WTC11 (cell line): ENCODE measurements around the gene CELSR1. TPM values are rescaled to one million over a fixed set of nuclear protein-coding genes. Genes with fewer than 3 reads are reported as not detected.
A peak's percentile ranks its signal among the peaks of the same experiment; 100 is the strongest.

ENCODE experiments used
- ATAC-seq: fragments of 200-7000 bp; cut with Tn5 transposase; 2 replicates; pipeline ENCODE4 v1.10.0; 2021; ENCODE audit warnings: mild to moderate bottlenecking, moderate library complexity
- CTCF ChIA-PET: fragments of 300-600 bp; sonication (Branson Sonifier 250); formaldehyde crosslinking; loops from one replicate; lab custom pipeline; 2021; ENCODE audit warnings: antibody characterized with exemption; lab: Charles Lee
- POLR2A ChIA-PET: fragments of 350-600 bp; sonication (Branson Sonifier 250); formaldehyde crosslinking; loops from one replicate; lab custom pipeline; 2021; ENCODE audit warnings: antibody characterized with exemption; lab: Charles Lee
- DNase-seq: peaks from one replicate; pipeline ENCODE4 v3.0.0; 2021; ENCODE audit warnings: low spot score
- H3K27ac Mint-ChIP-seq: 2 replicates; pipeline ENCODE4 v1.8.0; 2021; ENCODE audit warnings: mixed read lengths
- H3K27me3 Mint-ChIP-seq: 2 replicates; pipeline ENCODE4 v1.8.0; 2021; ENCODE audit warnings: low read depth, mild to moderate bottlenecking, moderate library complexity, mixed read lengths
- H3K36me3 Mint-ChIP-seq: 2 replicates; pipeline ENCODE4 v1.8.0; 2021; ENCODE audit warnings: mixed read lengths
- H3K4me1 Mint-ChIP-seq: 2 replicates; pipeline ENCODE4 v1.8.0; 2022; ENCODE audit warnings: mixed read lengths
- H3K4me3 Mint-ChIP-seq: 2 replicates; pipeline ENCODE4 v1.8.0; 2021; ENCODE audit warnings: mild to moderate bottlenecking, moderate library complexity, mixed read lengths
- H3K9me3 Mint-ChIP-seq: 2 replicates; pipeline ENCODE4 v1.8.0; 2021; ENCODE audit warnings: mixed read lengths
- CBFB ChIP-seq: sonication (generic); formaldehyde crosslinking; IDR thresholded peaks from 2 replicates; pipeline ENCODE4 v1.8.1; 2022; ENCODE audit warnings: mild to moderate bottlenecking, low read depth, missing genetic modification reagents
- CREB1 ChIP-seq: sonication (generic); formaldehyde crosslinking; IDR thresholded peaks from 2 replicates; pipeline ENCODE4 v1.8.0; 2023; ENCODE audit warnings: mild to moderate bottlenecking, missing genetic modification reagents
- GABPB1 ChIP-seq: sonication (generic); formaldehyde crosslinking; IDR thresholded peaks from 2 replicates; pipeline ENCODE4 v1.8.1; 2023; ENCODE audit warnings: mild to moderate bottlenecking, missing genetic modification reagents
- GTF2I ChIP-seq: fragments of 250-450 bp; sonication (Bioruptor Pico); conservative IDR thresholded peaks from 2 replicates; pipeline ENCODE4 v1.4.0; 2021; ENCODE audit warnings: mild to moderate bottlenecking
- KAT7 ChIP-seq: sonication (generic); formaldehyde crosslinking; IDR thresholded peaks from 2 replicates; pipeline ENCODE4 v1.8.1; 2023; ENCODE audit warnings: missing genetic modification reagents, mild to moderate bottlenecking, borderline replicate concordance
- NFYB ChIP-seq: sonication (generic); formaldehyde crosslinking; conservative IDR thresholded peaks from 2 replicates; pipeline ENCODE4 v1.8.0; 2022; ENCODE audit warnings: low read depth, missing genetic modification reagents
- NR1H2 ChIP-seq: sonication (generic); formaldehyde crosslinking; IDR thresholded peaks from 2 replicates; pipeline ENCODE4 v1.9.0; 2021; ENCODE audit warnings: mild to moderate bottlenecking, moderate library complexity, missing genetic modification reagents
- NR2C2 ChIP-seq: sonication (generic); formaldehyde crosslinking; IDR thresholded peaks from 2 replicates; pipeline ENCODE4 v1.8.0; 2022; ENCODE audit warnings: mild to moderate bottlenecking, missing genetic modification reagents
- OVOL2 ChIP-seq: fragments of 250-450 bp; sonication (Bioruptor Pico); IDR thresholded peaks from 2 replicates; pipeline ENCODE4 v1.9.0; 2021; ENCODE audit warnings: mild to moderate bottlenecking, borderline replicate concordance
- PRRX2 ChIP-seq: fragments of 250-450 bp; sonication (Bioruptor Pico); IDR thresholded peaks from 2 replicates; pipeline ENCODE4 v1.8.0; 2021; ENCODE audit warnings: mild to moderate bottlenecking
- SMAD3 ChIP-seq: sonication (generic); formaldehyde crosslinking; IDR thresholded peaks from 2 replicates; pipeline ENCODE4 v1.8.0; 2022; ENCODE audit warnings: missing genetic modification reagents, mild to moderate bottlenecking, borderline replicate concordance
- TEAD4 ChIP-seq: sonication (generic); formaldehyde crosslinking; IDR thresholded peaks from 2 replicates; pipeline ENCODE4 v1.8.0; 2022; ENCODE audit warnings: mild to moderate bottlenecking, missing genetic modification reagents
- ZNF121 ChIP-seq: sonication (generic); formaldehyde crosslinking; IDR thresholded peaks from 2 replicates; pipeline ENCODE4 v1.8.0; 2023; ENCODE audit warnings: missing genetic modification reagents
- ZNF138 ChIP-seq: sonication (generic); formaldehyde crosslinking; conservative IDR thresholded peaks from 2 replicates; pipeline ENCODE4 v1.8.1; 2022; ENCODE audit warnings: mild to moderate bottlenecking, moderate library complexity, missing genetic modification reagents
- ZNF396 ChIP-seq: fragments of 250-450 bp; sonication (Bioruptor Pico); IDR thresholded peaks from 2 replicates; pipeline ENCODE4 v1.8.0; 2021; ENCODE audit warnings: mild to moderate bottlenecking, moderate library complexity, borderline replicate concordance
- total RNA-seq: library from RNA; stranded (reverse); gene quantifications from 3 replicates; pipeline ENCODE4 v1.2.3, GENCODE V29; 2021
- TF ChIP-seq, protein P1 (sequence below): sonication (generic); formaldehyde crosslinking; IDR thresholded peaks from 2 replicates; pipeline ENCODE4 v1.8.1; 2022; ENCODE audit warnings: mild to moderate bottlenecking, missing genetic modification reagents, moderate library complexity, borderline replicate concordance
- TF ChIP-seq, protein P2 (sequence below): fragments of 250-450 bp; sonication (Bioruptor Pico); IDR thresholded peaks from 2 replicates; pipeline ENCODE4 v2.1.2; 2022; ENCODE audit warnings: mild to moderate bottlenecking, moderate library complexity
- TF ChIP-seq, protein P3 (sequence below): sonication (generic); formaldehyde crosslinking; IDR thresholded peaks from 2 replicates; pipeline ENCODE4 v1.8.0; 2022; ENCODE audit warnings: mild to moderate bottlenecking, missing genetic modification reagents
- TF ChIP-seq, protein P4 (sequence below): sonication (generic); formaldehyde crosslinking; IDR thresholded peaks from 2 replicates; pipeline ENCODE4 v1.8.1; 2022; ENCODE audit warnings: mild to moderate bottlenecking, moderate library complexity, missing genetic modification reagents
- TF ChIP-seq, protein P5 (sequence below): sonication (generic); formaldehyde crosslinking; IDR thresholded peaks from 2 replicates; pipeline ENCODE4 v1.8.0; 2022; ENCODE audit warnings: mild to moderate bottlenecking, missing genetic modification reagents
- TF ChIP-seq, protein P6 (sequence below): sonication (generic); formaldehyde crosslinking; IDR thresholded peaks from 2 replicates; pipeline ENCODE4 v1.8.0; 2023; ENCODE audit warnings: mild to moderate bottlenecking, missing genetic modification reagents
- TF ChIP-seq, protein P7 (sequence below): sonication (generic); formaldehyde crosslinking; IDR thresholded peaks from 2 replicates; pipeline ENCODE4 v1.8.1; 2022; ENCODE audit warnings: low read depth, mild to moderate bottlenecking, moderate library complexity, missing genetic modification reagents, borderline replicate concordance

Gene CELSR1
- total RNA-seq, 1 experiment from 2014 or later = 16.8 TPM

DNA sequence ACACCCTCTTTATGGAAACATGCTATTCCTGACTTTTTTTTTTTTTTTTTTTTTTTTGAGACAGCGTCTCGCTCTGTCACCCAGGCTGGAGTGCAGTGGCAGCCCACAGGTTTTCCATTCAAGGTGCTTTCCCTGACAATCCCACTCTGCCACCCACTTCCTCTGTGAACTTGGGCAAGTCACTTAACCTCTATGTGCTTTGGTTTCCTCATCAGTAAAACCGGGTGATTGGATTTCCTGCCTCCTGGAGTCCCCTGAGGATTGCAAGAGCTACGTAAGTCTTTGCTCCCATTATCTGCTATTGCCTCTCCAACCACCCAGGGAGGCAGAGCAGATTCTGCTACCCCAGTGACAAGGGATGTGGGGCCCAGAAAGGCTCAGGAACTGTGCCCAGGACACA lies 54.1 kb downstream of the CELSR1 start:
- Mint-ChIP-seq H3K4me3 (no peak overlapping the region), H3K4me1 (peaks cover 33% of the 10 kb centered on the region), H3K36me3 (peaks cover 15% of the 10 kb centered on the region), H3K27me3 (no peaks in the 10 kb centered on the region), H3K27ac (0 out of 2 replicates have a peak overlapping the region, but pooled peaks have one; percentile 27), H3K9me3 (peaks cover 6% of the 10 kb centered on the region)
- ATAC-seq = no peak
- TF ChIP-seq, protein P1, sequence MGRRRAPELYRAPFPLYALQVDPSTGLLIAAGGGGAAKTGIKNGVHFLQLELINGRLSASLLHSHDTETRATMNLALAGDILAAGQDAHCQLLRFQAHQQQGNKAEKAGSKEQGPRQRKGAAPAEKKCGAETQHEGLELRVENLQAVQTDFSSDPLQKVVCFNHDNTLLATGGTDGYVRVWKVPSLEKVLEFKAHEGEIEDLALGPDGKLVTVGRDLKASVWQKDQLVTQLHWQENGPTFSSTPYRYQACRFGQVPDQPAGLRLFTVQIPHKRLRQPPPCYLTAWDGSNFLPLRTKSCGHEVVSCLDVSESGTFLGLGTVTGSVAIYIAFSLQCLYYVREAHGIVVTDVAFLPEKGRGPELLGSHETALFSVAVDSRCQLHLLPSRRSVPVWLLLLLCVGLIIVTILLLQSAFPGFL = no peak
- no peak for TF ChIP-seq PRRX2 (CRISPR knock-in tag)
- TF ChIP-seq TEAD4 (CRISPR knock-in tag) = no peak
- TF ChIP-seq, protein P2, sequence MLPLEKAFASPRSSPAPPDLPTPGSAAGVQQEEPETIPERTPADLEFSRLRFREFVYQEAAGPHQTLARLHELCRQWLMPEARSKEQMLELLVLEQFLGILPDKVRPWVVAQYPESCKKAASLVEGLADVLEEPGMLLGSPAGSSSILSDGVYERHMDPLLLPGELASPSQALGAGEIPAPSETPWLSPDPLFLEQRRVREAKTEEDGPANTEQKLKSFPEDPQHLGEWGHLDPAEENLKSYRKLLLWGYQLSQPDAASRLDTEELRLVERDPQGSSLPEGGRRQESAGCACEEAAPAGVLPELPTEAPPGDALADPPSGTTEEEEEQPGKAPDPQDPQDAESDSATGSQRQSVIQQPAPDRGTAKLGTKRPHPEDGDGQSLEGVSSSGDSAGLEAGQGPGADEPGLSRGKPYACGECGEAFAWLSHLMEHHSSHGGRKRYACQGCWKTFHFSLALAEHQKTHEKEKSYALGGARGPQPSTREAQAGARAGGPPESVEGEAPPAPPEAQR (CRISPR knock-in tag) = no peak
- POLR2A ChIA-PET = no interaction called here
- CTCF ChIA-PET = no interaction called here
- no peak for DNase-seq

DNA sequence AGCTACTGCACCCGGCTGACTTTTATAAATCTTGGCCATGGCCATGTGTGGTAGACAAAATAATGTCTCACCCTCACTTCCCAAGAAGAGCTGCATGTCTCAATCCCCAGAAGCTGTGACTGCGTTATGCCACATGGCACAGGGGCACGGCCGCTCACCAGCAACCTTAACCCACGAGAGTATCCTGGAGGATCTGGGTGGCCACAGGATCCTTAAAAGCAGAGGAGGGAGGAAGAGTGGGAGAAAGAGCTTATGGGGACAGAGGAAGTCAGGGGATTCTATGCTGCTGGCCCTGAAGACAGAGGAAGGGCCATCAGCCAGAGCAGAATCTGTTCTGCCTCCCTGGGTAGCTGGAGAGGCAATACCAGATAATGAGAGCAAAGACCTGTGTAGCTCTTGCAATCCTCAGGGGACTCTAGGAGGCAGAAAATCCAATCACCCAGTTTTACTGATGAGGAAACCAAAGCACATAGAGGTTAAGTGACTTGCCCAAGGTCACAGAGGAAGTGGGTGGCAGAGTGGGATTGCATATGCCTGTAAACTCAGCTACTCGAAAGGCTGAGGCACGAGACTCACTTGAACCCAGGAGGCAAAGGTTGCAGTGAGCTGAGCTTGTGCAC lies 55.3 kb downstream of the CELSR1 start:
- peaks cover 15% of the 10 kb centered on the region for H3K36me3 Mint-ChIP-seq
- TF ChIP-seq, protein P3, sequence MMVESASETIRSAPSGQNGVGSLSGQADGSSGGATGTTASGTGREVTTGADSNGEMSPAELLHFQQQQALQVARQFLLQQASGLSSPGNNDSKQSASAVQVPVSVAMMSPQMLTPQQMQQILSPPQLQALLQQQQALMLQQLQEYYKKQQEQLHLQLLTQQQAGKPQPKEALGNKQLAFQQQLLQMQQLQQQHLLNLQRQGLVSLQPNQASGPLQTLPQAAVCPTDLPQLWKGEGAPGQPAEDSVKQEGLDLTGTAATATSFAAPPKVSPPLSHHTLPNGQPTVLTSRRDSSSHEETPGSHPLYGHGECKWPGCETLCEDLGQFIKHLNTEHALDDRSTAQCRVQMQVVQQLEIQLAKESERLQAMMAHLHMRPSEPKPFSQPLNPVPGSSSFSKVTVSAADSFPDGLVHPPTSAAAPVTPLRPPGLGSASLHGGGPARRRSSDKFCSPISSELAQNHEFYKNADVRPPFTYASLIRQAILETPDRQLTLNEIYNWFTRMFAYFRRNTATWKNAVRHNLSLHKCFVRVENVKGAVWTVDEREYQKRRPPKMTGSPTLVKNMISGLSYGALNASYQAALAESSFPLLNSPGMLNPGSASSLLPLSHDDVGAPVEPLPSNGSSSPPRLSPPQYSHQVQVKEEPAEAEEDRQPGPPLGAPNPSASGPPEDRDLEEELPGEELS = no peak
- TF ChIP-seq OVOL2 (CRISPR knock-in tag) = no peak
- no peak for TF ChIP-seq CREB1 (CRISPR knock-in tag)
- no peak for TF ChIP-seq KAT7
- no peak for TF ChIP-seq SMAD3 (CRISPR knock-in tag)
- no peak for TF ChIP-seq CBFB (CRISPR knock-in tag)
- TF ChIP-seq GTF2I (CRISPR knock-in tag) = no peak
- TF ChIP-seq GABPB1 = no peak
- TF ChIP-seq, protein P4, sequence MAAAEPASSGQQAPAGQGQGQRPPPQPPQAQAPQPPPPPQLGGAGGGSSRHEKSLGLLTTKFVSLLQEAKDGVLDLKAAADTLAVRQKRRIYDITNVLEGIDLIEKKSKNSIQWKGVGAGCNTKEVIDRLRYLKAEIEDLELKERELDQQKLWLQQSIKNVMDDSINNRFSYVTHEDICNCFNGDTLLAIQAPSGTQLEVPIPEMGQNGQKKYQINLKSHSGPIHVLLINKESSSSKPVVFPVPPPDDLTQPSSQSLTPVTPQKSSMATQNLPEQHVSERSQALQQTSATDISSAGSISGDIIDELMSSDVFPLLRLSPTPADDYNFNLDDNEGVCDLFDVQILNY = no peak
- no peak for TF ChIP-seq ZNF121
- TF ChIP-seq, protein P5, sequence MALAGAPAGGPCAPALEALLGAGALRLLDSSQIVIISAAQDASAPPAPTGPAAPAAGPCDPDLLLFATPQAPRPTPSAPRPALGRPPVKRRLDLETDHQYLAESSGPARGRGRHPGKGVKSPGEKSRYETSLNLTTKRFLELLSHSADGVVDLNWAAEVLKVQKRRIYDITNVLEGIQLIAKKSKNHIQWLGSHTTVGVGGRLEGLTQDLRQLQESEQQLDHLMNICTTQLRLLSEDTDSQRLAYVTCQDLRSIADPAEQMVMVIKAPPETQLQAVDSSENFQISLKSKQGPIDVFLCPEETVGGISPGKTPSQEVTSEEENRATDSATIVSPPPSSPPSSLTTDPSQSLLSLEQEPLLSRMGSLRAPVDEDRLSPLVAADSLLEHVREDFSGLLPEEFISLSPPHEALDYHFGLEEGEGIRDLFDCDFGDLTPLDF = no peak
- H3K4me1 Mint-ChIP-seq = peaks cover 31% of the 10 kb centered on the region
- CTCF ChIA-PET = interaction anchor here (1.2 kb wide), 1 partner anchor 114 kb away, joined by 6 read pairs; no protein-coding TSS in a partner anchor
- no peaks in the 10 kb centered on the region for H3K27me3 Mint-ChIP-seq
- DNase-seq = no peak
- peaks cover 6% of the 10 kb centered on the region for H3K9me3 Mint-ChIP-seq
- H3K27ac Mint-ChIP-seq = no peak overlapping the region
- POLR2A ChIA-PET = no interaction called here
- ATAC-seq = no peak
- H3K4me3 Mint-ChIP-seq = no peak overlapping the region

DNA sequence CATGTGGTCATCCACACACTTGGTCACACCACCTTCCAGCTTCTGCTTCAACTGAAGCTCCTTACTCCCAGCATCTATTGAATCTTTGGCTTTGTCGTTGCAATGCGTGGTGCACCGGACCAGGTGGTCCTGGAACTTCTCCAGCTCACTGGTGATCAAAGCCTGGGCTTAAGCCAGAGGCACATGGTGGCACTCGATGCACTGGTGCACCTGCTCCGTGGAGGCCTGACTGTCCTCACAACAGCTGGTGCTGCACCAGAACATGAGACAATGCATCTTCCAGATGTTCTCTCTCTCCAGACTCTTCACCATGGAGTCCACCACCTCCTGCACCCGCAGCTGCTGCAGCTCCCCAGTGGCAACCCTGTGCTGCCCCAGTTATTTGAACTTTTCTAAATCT lies 56.0 kb downstream of the CELSR1 start:
- no peak overlapping the region for H3K27ac Mint-ChIP-seq
- no peak overlapping the region for H3K4me3 Mint-ChIP-seq
- H3K9me3 Mint-ChIP-seq = peaks cover 6% of the 10 kb centered on the region
- peaks cover 26% of the 10 kb centered on the region for H3K4me1 Mint-ChIP-seq
- peaks cover 15% of the 10 kb centered on the region for H3K36me3 Mint-ChIP-seq
- DNase-seq = no peak
- H3K27me3 Mint-ChIP-seq = no peaks in the 10 kb centered on the region
- ChIA-PET POLR2A (no interaction called here), CTCF (interaction anchor here (1.2 kb wide), 1 partner anchor 114 kb away, joined by 6 read pairs; no protein-coding TSS in a partner anchor)
- no peak for ATAC-seq
- TF ChIP-seq CREB1 (CRISPR knock-in tag) (no peak), NFYB (CRISPR knock-in tag) (no peak), ZNF138 (no peak), NR2C2 (no peak), NR1H2 (CRISPR knock-in tag) (no peak), ZNF396 (no peak)
- TF ChIP-seq, protein P6, sequence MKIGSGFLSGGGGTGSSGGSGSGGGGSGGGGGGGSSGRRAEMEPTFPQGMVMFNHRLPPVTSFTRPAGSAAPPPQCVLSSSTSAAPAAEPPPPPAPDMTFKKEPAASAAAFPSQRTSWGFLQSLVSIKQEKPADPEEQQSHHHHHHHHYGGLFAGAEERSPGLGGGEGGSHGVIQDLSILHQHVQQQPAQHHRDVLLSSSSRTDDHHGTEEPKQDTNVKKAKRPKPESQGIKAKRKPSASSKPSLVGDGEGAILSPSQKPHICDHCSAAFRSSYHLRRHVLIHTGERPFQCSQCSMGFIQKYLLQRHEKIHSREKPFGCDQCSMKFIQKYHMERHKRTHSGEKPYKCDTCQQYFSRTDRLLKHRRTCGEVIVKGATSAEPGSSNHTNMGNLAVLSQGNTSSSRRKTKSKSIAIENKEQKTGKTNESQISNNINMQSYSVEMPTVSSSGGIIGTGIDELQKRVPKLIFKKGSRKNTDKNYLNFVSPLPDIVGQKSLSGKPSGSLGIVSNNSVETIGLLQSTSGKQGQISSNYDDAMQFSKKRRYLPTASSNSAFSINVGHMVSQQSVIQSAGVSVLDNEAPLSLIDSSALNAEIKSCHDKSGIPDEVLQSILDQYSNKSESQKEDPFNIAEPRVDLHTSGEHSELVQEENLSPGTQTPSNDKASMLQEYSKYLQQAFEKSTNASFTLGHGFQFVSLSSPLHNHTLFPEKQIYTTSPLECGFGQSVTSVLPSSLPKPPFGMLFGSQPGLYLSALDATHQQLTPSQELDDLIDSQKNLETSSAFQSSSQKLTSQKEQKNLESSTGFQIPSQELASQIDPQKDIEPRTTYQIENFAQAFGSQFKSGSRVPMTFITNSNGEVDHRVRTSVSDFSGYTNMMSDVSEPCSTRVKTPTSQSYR (CRISPR knock-in tag) = no peak
- TF ChIP-seq, protein P7, sequence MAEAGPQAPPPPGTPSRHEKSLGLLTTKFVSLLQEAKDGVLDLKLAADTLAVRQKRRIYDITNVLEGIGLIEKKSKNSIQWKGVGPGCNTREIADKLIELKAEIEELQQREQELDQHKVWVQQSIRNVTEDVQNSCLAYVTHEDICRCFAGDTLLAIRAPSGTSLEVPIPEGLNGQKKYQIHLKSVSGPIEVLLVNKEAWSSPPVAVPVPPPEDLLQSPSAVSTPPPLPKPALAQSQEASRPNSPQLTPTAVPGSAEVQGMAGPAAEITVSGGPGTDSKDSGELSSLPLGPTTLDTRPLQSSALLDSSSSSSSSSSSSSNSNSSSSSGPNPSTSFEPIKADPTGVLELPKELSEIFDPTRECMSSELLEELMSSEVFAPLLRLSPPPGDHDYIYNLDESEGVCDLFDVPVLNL (CRISPR knock-in tag) = no peak
